ENCODE data around the gene NT5C1B.
"Not testable (repeated sequence)": the region's sequence is repeated elsewhere in the genome, so short reads cannot be mapped to it uniquely, and the experiment has no call there.

The NT5C1B gene
- 0 reads per million in 9 experiments for total RNA-seq

DNA sequence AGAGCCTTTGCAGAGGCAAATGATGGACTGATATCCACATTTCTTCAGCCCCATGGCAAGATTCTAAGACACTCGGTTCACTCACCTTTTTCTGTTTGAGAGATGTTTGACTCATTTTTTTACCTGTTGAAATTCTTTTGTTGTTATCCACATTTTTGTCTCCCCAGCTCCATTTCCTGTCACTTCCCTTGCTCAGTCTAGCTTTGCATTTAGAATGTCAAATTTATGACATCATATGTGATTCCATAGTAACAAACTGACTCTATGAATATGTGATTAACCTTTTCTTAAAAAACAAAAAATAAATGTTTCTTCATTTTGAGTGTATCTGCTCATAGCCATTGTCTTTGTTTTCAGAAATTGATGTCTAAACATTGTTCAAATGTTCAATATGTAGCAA, at the start of gene NT5C1B:
TSS of gene NT5C1B (minus strand) at position 216 of the 400 bp plus-strand sequence. CDS start at position 115, 101 bp downstream.
- Mint-ChIP-seq H3K4me3 (no peak within 1 kb of the TSS), H3K4me1 (ENCODE audit: low read depth in 2 of 2) (peaks cover 0 to 4% of the 10 kb centered on the region in 2 donors), H3K27ac (no peak within 1 kb of the TSS), H3K9me3 (no peaks in the 10 kb centered on the region), H3K36me3 (ENCODE audit: insufficient read depth) (no peaks in the 10 kb centered on the region), H3K27me3 (no peaks in the 10 kb centered on the region)
- no peak for DNase-seq
- no peak for ATAC-seq (replicated peaks)

DNA sequence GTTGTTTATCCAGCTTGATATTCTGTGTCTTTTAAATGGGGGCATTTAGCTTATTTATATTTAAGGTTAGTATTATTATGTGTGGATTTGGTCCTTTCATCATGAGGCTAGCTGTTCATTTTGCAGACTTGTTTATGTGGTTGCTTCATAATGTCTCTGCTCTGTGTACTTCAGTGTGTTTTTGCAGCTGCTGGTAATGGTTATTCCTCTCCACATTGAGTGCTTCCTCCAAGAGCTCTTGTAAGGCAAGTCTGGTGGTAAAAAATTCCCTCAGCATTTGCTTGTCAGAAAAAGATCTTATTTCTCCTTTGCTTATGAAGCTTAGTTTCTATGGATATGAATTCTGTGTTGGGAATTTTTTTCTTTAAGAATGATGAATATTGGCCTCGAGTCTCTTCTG, 47.8 kb upstream of the NT5C1B start:
- H3K36me3 Mint-ChIP-seq (ENCODE audit: insufficient read depth), result no peaks in the 10 kb centered on the region
- H3K9me3 Mint-ChIP-seq, result peaks cover 10 to 17% of the 10 kb centered on the region in 2 donors
- DNase-seq (no peak), ATAC-seq (replicated peaks) (no peak)
- H3K27me3 Mint-ChIP-seq, result no peaks in the 10 kb centered on the region
- H3K27ac Mint-ChIP-seq, result no peak overlapping the region
- peaks cover 0 to 1% of the 10 kb centered on the region in 2 donors for H3K4me1 Mint-ChIP-seq (ENCODE audit: low read depth in 2 of 2)
- H3K4me3 Mint-ChIP-seq, result no peak overlapping the region

DNA sequence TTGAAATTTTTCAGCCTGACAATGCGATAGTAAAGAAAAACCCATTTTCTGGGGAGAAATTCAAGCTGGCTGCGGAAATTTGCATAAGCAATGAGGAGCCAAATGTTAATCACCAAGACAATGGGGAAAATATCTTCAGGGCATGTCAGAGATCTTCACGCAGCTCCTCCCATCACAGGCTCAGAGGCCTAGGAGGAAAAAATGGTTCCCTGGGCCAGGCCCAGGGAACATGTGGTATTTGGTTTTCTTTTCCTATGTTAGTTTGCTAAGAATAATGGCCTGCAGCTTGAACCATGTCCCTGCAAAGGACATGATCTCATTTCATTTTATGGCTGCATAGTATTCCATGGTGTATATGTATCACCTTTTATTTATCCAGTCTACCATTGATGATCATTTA, 43.3 kb upstream of the NT5C1B start:
- peaks cover 13 to 18% of the 10 kb centered on the region in 2 donors for H3K9me3 Mint-ChIP-seq
- not testable (repeated sequence) for H3K36me3 Mint-ChIP-seq (ENCODE audit: insufficient read depth); H3K4me3 Mint-ChIP-seq; H3K27me3 Mint-ChIP-seq; H3K27ac Mint-ChIP-seq; ATAC-seq (replicated peaks); H3K4me1 Mint-ChIP-seq (ENCODE audit: low read depth in 2 of 2); DNase-seq

DNA sequence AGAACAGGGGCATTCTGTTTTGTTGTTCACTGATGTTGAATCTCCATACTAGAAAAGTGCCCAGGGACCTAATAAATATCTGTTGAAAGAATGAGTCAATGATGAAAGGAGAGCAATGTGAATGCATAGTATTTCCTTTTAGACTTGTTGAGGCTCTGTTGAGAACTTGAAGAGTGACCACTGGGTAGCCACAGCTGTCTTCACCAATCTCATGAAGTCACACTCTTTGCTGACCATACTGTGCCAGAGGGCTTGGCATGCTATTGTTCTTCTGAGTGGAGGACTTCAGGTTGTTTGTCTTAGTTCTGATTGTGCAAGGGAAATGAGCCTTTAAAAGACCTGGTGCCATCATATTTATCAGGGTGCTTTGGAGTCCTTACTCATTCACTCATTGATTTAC, 41.6 kb upstream of the NT5C1B start:
- Mint-ChIP-seq H3K9me3 (peaks cover 7 to 10% of the 10 kb centered on the region in 2 donors), H3K4me3 (no peak overlapping the region), H3K4me1 (ENCODE audit: low read depth in 2 of 2) (no peaks in the 10 kb centered on the region), H3K27ac (no peak overlapping the region), H3K36me3 (ENCODE audit: insufficient read depth) (no peaks in the 10 kb centered on the region), H3K27me3 (no peaks in the 10 kb centered on the region)
- ATAC-seq (replicated peaks), result no peak
- DNase-seq, result no peak

DNA sequence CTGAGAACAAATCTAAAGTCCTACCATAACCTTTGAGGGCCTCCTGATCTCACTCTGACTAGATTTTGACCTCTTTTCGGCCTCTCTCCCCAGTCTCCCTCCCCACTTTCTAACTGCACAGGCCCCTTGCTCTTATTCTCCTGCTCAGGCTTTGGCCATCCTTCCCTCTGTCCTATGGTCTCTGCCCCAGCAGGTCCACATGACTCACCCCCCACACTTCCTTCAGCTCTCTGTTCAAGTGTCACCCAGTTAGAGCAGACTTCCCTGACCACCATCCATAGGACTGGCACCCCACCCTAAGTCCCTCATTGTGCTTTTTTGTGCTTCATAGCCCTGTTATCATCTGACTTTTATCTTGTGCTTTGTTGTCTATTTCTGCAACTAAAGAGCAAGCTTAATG, 41.2 kb upstream of the NT5C1B start:
- Mint-ChIP-seq H3K27ac (no peak overlapping the region), H3K27me3 (no peaks in the 10 kb centered on the region), H3K4me3 (no peak overlapping the region), H3K9me3 (peaks cover 5 to 10% of the 10 kb centered on the region in 2 donors), H3K4me1 (ENCODE audit: low read depth in 2 of 2) (no peaks in the 10 kb centered on the region), H3K36me3 (ENCODE audit: insufficient read depth) (no peaks in the 10 kb centered on the region)
- ATAC-seq (replicated peaks), result no peak
- no peak for DNase-seq

DNA sequence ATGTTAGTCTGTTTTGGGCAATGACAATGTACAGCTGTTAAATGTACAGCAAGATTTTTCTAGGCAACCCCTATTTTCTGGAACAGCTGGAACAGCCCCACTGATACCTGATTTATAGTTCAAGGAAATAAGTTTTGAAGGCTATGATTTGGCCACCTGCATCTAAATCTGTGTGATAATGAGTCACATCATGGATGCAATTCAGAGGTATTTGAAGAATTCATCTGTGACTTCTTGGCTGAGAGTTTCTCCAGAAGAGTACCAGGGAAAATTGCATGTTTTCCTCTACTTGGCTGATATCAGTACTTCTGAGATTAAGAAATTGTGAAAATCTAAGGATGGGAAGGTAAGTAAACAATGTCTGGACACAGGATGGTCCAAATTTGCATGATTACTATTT, 40.7 kb upstream of the NT5C1B start:
- no peaks in the 10 kb centered on the region for H3K36me3 Mint-ChIP-seq (ENCODE audit: insufficient read depth)
- H3K4me1 Mint-ChIP-seq (ENCODE audit: low read depth in 2 of 2), result no peaks in the 10 kb centered on the region
- H3K4me3 Mint-ChIP-seq, result no peak overlapping the region
- ATAC-seq (replicated peaks) (no peak), DNase-seq (no peak)
- H3K27ac Mint-ChIP-seq, result no peak overlapping the region
- H3K9me3 Mint-ChIP-seq, result peaks cover 5 to 10% of the 10 kb centered on the region in 2 donors
- H3K27me3 Mint-ChIP-seq, result no peaks in the 10 kb centered on the region

DNA sequence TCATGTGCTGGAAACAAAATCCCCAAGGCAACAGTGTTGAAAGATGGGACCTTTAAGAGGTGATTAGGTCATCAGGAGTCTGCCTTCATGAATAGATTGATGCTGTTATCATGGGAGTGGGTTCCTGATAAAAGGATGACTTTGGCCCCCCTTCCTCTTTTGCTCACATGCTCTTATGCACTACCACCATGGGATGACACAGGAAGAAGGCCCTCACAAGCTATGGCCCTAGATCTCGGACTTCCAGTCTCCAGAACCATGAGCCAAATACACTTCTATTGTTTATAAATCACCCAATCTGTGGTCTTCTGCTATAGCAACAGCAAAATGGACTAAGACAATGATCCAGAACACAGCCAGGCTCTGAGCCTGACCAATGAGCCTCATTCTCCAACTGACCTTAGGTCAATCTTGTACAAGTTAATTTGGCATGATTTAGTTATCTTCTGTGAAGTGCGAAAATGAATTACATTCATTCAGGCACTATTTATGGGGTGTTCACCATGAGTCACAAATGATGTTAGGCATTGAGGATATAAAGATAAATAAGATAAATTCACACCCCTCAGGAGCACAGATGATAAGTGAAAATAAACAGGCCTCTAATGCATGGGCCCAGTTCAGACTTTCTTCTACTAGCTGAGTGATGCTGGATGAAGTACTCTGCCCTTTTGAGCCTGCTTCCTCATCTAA, 37.7 kb upstream of the NT5C1B start:
- Mint-ChIP-seq H3K4me3 (no peak overlapping the region), H3K27me3 (no peaks in the 10 kb centered on the region), H3K27ac (no peak overlapping the region), H3K36me3 (ENCODE audit: insufficient read depth) (no peaks in the 10 kb centered on the region), H3K9me3 (peaks cover 2 to 4% of the 10 kb centered on the region in 2 donors), H3K4me1 (ENCODE audit: low read depth in 2 of 2) (no peaks in the 10 kb centered on the region)
- ATAC-seq (replicated peaks), result no peak
- DNase-seq, result no peak

GRCh38 chr2:18626256-18626668, 36.9 kb upstream of the NT5C1B start:
- no peaks in the 10 kb centered on the region for H3K4me1 Mint-ChIP-seq (ENCODE audit: low read depth in 2 of 2)
- H3K27me3 Mint-ChIP-seq, result no peaks in the 10 kb centered on the region
- DNase-seq (no peak), ATAC-seq (replicated peaks) (no peak)
- no peaks in the 10 kb centered on the region for H3K36me3 Mint-ChIP-seq (ENCODE audit: insufficient read depth)
- no peak overlapping the region for H3K27ac Mint-ChIP-seq
- H3K9me3 Mint-ChIP-seq, result no peaks in the 10 kb centered on the region
- H3K4me3 Mint-ChIP-seq, result no peak overlapping the region

DNA sequence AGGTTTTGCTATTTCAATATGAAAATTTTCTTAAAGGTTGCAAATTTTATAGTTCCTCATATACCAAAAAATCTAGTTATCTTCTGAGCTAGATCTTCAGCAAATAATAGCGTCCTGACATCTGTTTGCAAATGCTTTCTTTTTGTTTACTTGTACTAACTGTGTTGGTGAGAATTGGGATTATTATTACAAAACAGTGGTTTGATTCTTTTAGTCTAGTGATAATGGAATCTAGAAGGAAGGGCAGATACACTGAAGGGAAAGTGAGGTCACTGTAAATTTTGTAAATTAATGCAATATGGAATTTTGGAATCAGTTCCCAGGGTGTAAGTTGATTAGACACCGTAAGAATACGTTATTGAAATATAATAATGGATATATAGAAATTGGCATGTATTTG, 36.2 kb upstream of the NT5C1B start:
- H3K4me3 Mint-ChIP-seq, result no peak overlapping the region
- H3K36me3 Mint-ChIP-seq (ENCODE audit: insufficient read depth), result no peaks in the 10 kb centered on the region
- ATAC-seq (replicated peaks) (no peak), DNase-seq (no peak)
- H3K27ac Mint-ChIP-seq, result no peak overlapping the region
- no peaks in the 10 kb centered on the region for H3K4me1 Mint-ChIP-seq (ENCODE audit: low read depth in 2 of 2)
- no peaks in the 10 kb centered on the region for H3K27me3 Mint-ChIP-seq
- H3K9me3 Mint-ChIP-seq, result no peaks in the 10 kb centered on the region

GRCh38 chr2:18623782-18624181, 34.4 kb upstream of the NT5C1B start:
- DNase-seq, result no peak
- H3K27me3 Mint-ChIP-seq, result no peaks in the 10 kb centered on the region
- ATAC-seq (replicated peaks), result no peak
- no peaks in the 10 kb centered on the region for H3K9me3 Mint-ChIP-seq
- no peaks in the 10 kb centered on the region for H3K36me3 Mint-ChIP-seq (ENCODE audit: insufficient read depth)
- no peak overlapping the region for H3K4me3 Mint-ChIP-seq
- H3K4me1 Mint-ChIP-seq (ENCODE audit: low read depth in 2 of 2), result no peaks in the 10 kb centered on the region
- H3K27ac Mint-ChIP-seq, result peak overlapping the region in 1 of 2 donors; percentile 58

GRCh38 chr2:18620867-18621632, 31.7 kb upstream of the NT5C1B start:
- Mint-ChIP-seq H3K27ac (no peak overlapping the region), H3K36me3 (ENCODE audit: insufficient read depth) (no peaks in the 10 kb centered on the region), H3K9me3 (no peaks in the 10 kb centered on the region), H3K27me3 (no peaks in the 10 kb centered on the region), H3K4me3 (no peak overlapping the region), H3K4me1 (ENCODE audit: low read depth in 2 of 2) (no peaks in the 10 kb centered on the region)
- DNase-seq, result no peak
- no peak for ATAC-seq (replicated peaks)

DNA sequence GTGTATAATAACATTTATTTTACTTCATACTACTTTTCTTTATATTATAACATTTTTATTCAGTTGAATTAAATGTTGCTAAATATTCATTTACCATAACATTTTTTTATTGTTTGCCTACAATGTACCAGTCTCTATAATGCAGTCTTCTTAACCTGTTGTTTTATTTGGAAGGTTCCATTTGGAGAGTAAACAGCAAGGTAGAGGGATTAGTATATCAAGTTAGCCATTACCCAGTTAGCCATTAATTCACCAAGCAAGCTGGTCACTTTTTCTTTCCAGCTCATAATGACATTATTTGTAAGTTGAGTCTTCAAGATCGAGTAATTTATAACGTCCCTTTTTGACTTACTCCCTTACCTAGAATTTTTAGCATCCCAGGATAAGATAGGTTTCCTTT, 29.7 kb upstream of the NT5C1B start:
- H3K4me3 Mint-ChIP-seq, result no peak overlapping the region
- no peaks in the 10 kb centered on the region for H3K9me3 Mint-ChIP-seq
- DNase-seq, result no peak
- ATAC-seq (replicated peaks), result no peak
- no peaks in the 10 kb centered on the region for H3K36me3 Mint-ChIP-seq (ENCODE audit: insufficient read depth)
- H3K27me3 Mint-ChIP-seq, result no peaks in the 10 kb centered on the region
- H3K4me1 Mint-ChIP-seq (ENCODE audit: low read depth in 2 of 2), result no peaks in the 10 kb centered on the region
- no peak overlapping the region for H3K27ac Mint-ChIP-seq

DNA sequence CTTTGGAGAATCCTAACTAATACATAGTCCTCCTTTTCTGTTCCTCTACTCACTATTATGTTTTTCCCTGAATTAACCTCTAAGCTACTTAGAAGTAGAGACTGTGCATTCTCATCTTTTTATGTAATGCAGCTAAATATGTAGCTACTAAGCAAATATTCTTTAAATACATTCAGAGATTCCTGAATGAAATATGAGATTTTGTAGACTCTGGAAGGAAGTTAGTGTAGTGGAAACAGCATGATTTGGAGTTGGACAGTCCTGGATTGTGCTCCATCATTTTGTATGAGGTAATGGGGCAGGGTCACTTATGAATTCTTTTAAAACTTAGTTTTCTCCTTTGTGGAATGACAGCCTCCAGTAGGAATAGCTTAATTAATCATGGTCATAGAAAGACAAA, 24.7 kb upstream of the NT5C1B start:
- Mint-ChIP-seq H3K9me3 (no peaks in the 10 kb centered on the region), H3K36me3 (ENCODE audit: insufficient read depth) (no peaks in the 10 kb centered on the region), H3K27ac (no peak overlapping the region), H3K27me3 (no peaks in the 10 kb centered on the region), H3K4me1 (ENCODE audit: low read depth in 2 of 2) (no peaks in the 10 kb centered on the region), H3K4me3 (no peak overlapping the region)
- DNase-seq (no peak), ATAC-seq (replicated peaks) (no peak)

DNA sequence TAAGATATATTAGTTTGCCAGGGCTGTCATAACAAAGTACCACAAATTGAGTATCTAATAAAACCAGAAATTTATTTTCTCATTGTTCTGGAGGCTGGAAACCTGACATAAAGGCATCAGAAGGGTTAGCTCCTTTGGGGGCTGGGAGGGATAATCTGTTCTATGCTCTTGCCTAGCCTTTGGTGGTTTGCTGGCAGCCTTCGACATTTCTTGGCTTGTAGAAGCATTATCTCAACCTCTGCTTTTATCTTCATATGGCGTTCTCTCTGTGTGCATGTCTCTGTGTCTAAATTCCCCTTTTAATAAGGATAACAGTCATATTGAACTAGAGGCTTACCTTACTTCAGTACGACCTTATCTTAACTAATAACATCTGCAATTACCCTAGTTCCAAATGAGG, 22.8 kb upstream of the NT5C1B start:
- Mint-ChIP-seq H3K4me1 (ENCODE audit: low read depth in 2 of 2) (no peaks in the 10 kb centered on the region), H3K27me3 (no peaks in the 10 kb centered on the region), H3K9me3 (no peaks in the 10 kb centered on the region), H3K36me3 (ENCODE audit: insufficient read depth) (no peaks in the 10 kb centered on the region), H3K27ac (no peak overlapping the region), H3K4me3 (no peak overlapping the region)
- ATAC-seq (replicated peaks), result no peak
- no peak for DNase-seq

Measured in effector memory CD8-positive, alpha-beta T cell (primary cell).